Endometrium (tissue), 2 donors: ENCODE data around the gene YEATS2.

Experiments
- FAIRE-seq: peaks from 2 replicates; lab custom pipeline; 2012; peaks lifted over from hg19 to GRCh38; lab: Jason Lieb, UNC
- donor health status: control.
- donor health status: control.

Gene YEATS2

GRCh38 chr3:183837390-183837789 is 139.8 kb downstream of the YEATS2 start:
- no peak for FAIRE-seq

- FAIRE-seq = no peak
These were observed 140.3 kb downstream of the YEATS2 start for GRCh38 chr3:183837894-183838293.

- FAIRE-seq = no peak
These were observed 142.2 kb downstream of the YEATS2 start for GRCh38 chr3:183839751-183840150.

- FAIRE-seq = no peak
These were observed 147.0 kb downstream of the YEATS2 start for GRCh38 chr3:183844606-183845005.

GRCh38 chr3:183845090-183845489 is 147.5 kb downstream of the YEATS2 start:
- FAIRE-seq = no peak

- FAIRE-seq = no peak
These were observed 148.2 kb downstream of the YEATS2 start for GRCh38 chr3:183845608-183846288.

- FAIRE-seq = no peak
These were observed 156.9 kb downstream of the YEATS2 start for GRCh38 chr3:183854318-183855035.

GRCh38 chr3:183857863-183858262 is 160.3 kb downstream of the YEATS2 start:
- no peak for FAIRE-seq
